A549 (cell line): ENCODE results near the gene GTPBP1. TPM values are rescaled to one million over a fixed set of nuclear protein-coding genes. Genes with fewer than 3 reads are reported as not detected.

Experiments used
- ATAC-seq, 2 experiments: fragments of 200-7000 bp in 1 of 2; fragments of >200 bp in 1 of 2; cut with Nextera tagmentation in 1 of 2; cut with Tn5 transposase in 1 of 2; 3 replicates each; pipeline versions ENCODE4 v1.8.0 to v1.9.1; 2018 to 2020; ENCODE audit warnings: mild to moderate bottlenecking in 1 of 2, moderate library complexity in 1 of 2
- CTCF ChIA-PET: fragments of 300-600 bp; sonication (Branson Sonifier 250); formaldehyde crosslinking; extraction: SDS; loops from one replicate; lab custom pipeline; 2021; ENCODE audit warnings: antibody characterized with exemption, inconsistent platforms; lab: Yijun Ruan, JAX
- POLR2A ChIA-PET: fragments of 350-600 bp; formaldehyde crosslinking; extraction: SDS; loops from one replicate; lab custom pipeline; 2021; ENCODE audit warnings: antibody characterized with exemption, inconsistent platforms; lab: Yijun Ruan, JAX
- DNase-seq, 2 experiments: peaks; one replicate each; pipeline versions ENCODE4 v3.0.0 to v3.0.0-alpha.2; 2011 to 2016; ENCODE audit warnings: low read depth in 1 of 2, low spot score in 1 of 2
- FAIRE-seq: peaks from 2 replicates; lab custom pipeline; 2011; peaks lifted over from hg19 to GRCh38; lab: Jason Lieb, UNC
- H3K27ac ChIP-seq, 2 experiments: fragments of >200 bp; sonication (Bioruptor Twin); formaldehyde crosslinking; 3 replicates each; pipeline ENCODE4 v1.5.1; 2016 to 2017
- H3K4me1 ChIP-seq: fragments of >200 bp; sonication (Bioruptor Twin); formaldehyde crosslinking; 3 replicates; pipeline ENCODE4 v1.6.1; 2016
- H3K4me2 ChIP-seq: fragments of >200 bp; sonication (Bioruptor Twin); formaldehyde crosslinking; 3 replicates; pipeline ENCODE4 v1.6.1; 2016
- H3K4me3 ChIP-seq: fragments of >200 bp; sonication (Bioruptor Twin); formaldehyde crosslinking; 3 replicates; pipeline ENCODE4 v1.5.1; 2016
- H3K9me3 ChIP-seq: fragments of >200 bp; sonication (Bioruptor Twin); formaldehyde crosslinking; 3 replicates; pipeline ENCODE4 v1.6.1; 2016
- BCL3 ChIP-seq: fragments of >200 bp; sonication (Bioruptor Twin); formaldehyde crosslinking; IDR thresholded peaks from 3 replicates; pipeline ENCODE4 v1.6.1; 2016
- CEBPB ChIP-seq, 2 experiments: fragments of >200 bp in 1 of 2; sonication (Bioruptor Twin) in 1 of 2; formaldehyde crosslinking in 1 of 2; IDR thresholded peaks; 2 replicates each; pipeline ENCODE4 v1.6.1; 2012 to 2016
- E2F6 ChIP-seq: IDR thresholded peaks from 2 replicates; pipeline ENCODE4 v1.6.1; 2012; ENCODE audit warnings: low read depth, borderline replicate concordance
- FOSL2 ChIP-seq, 2 experiments: fragments of 450-650 bp in 1 of 2; fragments of >200 bp in 1 of 2; sonication (Bioruptor Twin) in 1 of 2; formaldehyde crosslinking; IDR thresholded peaks; 2 replicates each; pipeline versions ENCODE4 v1.5.0 to v1.6.1; 2016 to 2020; ENCODE audit warnings: mild to moderate bottlenecking in 1 of 2, moderate library complexity in 1 of 2
- FOXS1 ChIP-seq: fragments of 250-450 bp; sonication (Bioruptor Pico); IDR thresholded peaks from 2 replicates; pipeline ENCODE4 v1.5.0; 2020; ENCODE audit warnings: mild to moderate bottlenecking, moderate library complexity
- HDAC2 ChIP-seq: fragments of 200-600 bp; sonication (generic); IDR thresholded peaks from 2 replicates; pipeline ENCODE4 v1.6.1; 2016
- HOXB5 ChIP-seq: fragments of 250-450 bp; sonication (Bioruptor Pico); IDR thresholded peaks from 2 replicates; pipeline ENCODE4 v1.5.0; 2020; ENCODE audit warnings: mild to moderate bottlenecking, moderate library complexity
- KDM1A ChIP-seq: fragments of 200-600 bp; sonication (generic); IDR thresholded peaks from 2 replicates; pipeline ENCODE4 v1.6.1; 2016; ENCODE audit warnings: low read depth, mild to moderate bottlenecking
- MAX ChIP-seq: IDR thresholded peaks from 2 replicates; pipeline ENCODE4 v1.6.1; 2012
- MAZ ChIP-seq: fragments of 150-350 bp; IDR thresholded peaks from 2 replicates; pipeline ENCODE4 v1.6.1; 2014; ENCODE audit warnings: antibody characterized with exemption, low read depth, low read length, borderline replicate concordance
- MYC ChIP-seq: IDR thresholded peaks from 2 replicates; pipeline ENCODE4 v1.6.1; 2012; ENCODE audit warnings: mild to moderate bottlenecking, inconsistent platforms, low read length, improper control_type of control experiment, borderline replicate concordance
- NFE2L2 ChIP-seq: fragments of 150-350 bp; conservative IDR thresholded peaks from 2 replicates; pipeline ENCODE4 v1.6.1; 2014; ENCODE audit warnings: low read length
- NPAS2 ChIP-seq: fragments of 250-450 bp; sonication (Bioruptor Pico); IDR thresholded peaks from 2 replicates; pipeline ENCODE4 v1.8.0; 2022; ENCODE audit warnings: mild to moderate bottlenecking, moderate library complexity, borderline replicate concordance
- POLR2A ChIP-seq: IDR thresholded peaks from 2 replicates; pipeline ENCODE4 v1.6.1; 2012; ENCODE audit warnings: mild to moderate bottlenecking, low read length
- RAD21 ChIP-seq, 2 experiments: fragments of >200 bp in 1 of 2; sonication (Bioruptor Twin) in 1 of 2; formaldehyde crosslinking in 1 of 2; IDR thresholded peaks in 1 of 2; conservative IDR thresholded peaks in 1 of 2; 2 replicates in 1 of 2; 3 replicates in 1 of 2; pipeline ENCODE4 v1.6.1; 2012 to 2018; ENCODE audit warnings: inconsistent platforms in 1 of 2
- RCOR1 ChIP-seq: fragments of 150-350 bp; IDR thresholded peaks from 2 replicates; pipeline ENCODE4 v1.6.1; 2014; ENCODE audit warnings: antibody characterized with exemption, low read length, low read depth
- SMC3 ChIP-seq: fragments of >200 bp; sonication (Bioruptor Twin); formaldehyde crosslinking; IDR thresholded peaks from 3 replicates; pipeline ENCODE4 v1.6.1; 2018; ENCODE audit warnings: inconsistent platforms
- SREBF2 ChIP-seq: fragments of 450-650 bp; IDR thresholded peaks from 2 replicates; pipeline ENCODE4 v1.6.1; 2014; ENCODE audit warnings: mild to moderate bottlenecking, moderate library complexity
- WGBS: methylation state at CpG from one replicate; pipeline ENCODE4 v1.1.6; 2017; ENCODE audit errors: missing lambda C conversion rate; 5-methylcytosine and 5-hydroxymethylcytosine counted together
- polyA plus RNA-seq, 4 experiments: library from polyadenylated mRNA; depleted of rRNA in 3 of 4; stranded (reverse); fragments of >200 nt; fragmentation: RNase III in 1 of 4; extraction: RNeasy Plus Mini Kit Qiagen cat#74134 plus additional on column Dnase treatment in 1 of 4; gene quantifications; 2 replicates in 3 of 4; 3 replicates in 1 of 4; pipeline ENCODE4 v1.2.3, GENCODE V29; 2011 to 2017

The GTPBP1 gene
- polyA plus RNA-seq, 2 of the 4 experiments (the other 2 are of a cell fraction) = 9.0 to 15.1 TPM

GRCh38 chr22:38694940-38695339, 10.8 kb upstream of the GTPBP1 start:
- no peak overlapping the region for H3K4me3 ChIP-seq
- no peak for TF ChIP-seq MAX
- no peak for TF ChIP-seq RAD21 (conservative IDR thresholded peaks at IDR 0.05 in 1 of 2, IDR thresholded peaks at IDR 0.05 in 1 of 2)
- no peak for TF ChIP-seq HOXB5 (CRISPR knock-in tag)
- no peak for TF ChIP-seq NFE2L2
- no peak for TF ChIP-seq NPAS2 (CRISPR knock-in tag)
- ChIA-PET CTCF (interaction anchor here (5.6 kb wide), 1 partner anchor 13 kb away, joined by 47 read pairs; the partner anchor contains the start of gene TOMM22), POLR2A (interaction anchor here (2.9 kb wide), 1 partner anchor 13 kb away, joined by 15 read pairs; the partner anchor contains the start of gene TOMM22)
- DNase-seq (peak in 1 of 2 experiments; percentile 52), ATAC-seq (no peak; a peak in 1 of 6 replicates), FAIRE-seq (no peak)
- H3K4me1 ChIP-seq = peaks cover 50% of the 10 kb centered on the region
- peak overlapping the region; percentile 25; the same call in 1 of the 3 replicates for H3K4me2 ChIP-seq
- 44% methylated on average over 3 of the region's 3 CpGs for WGBS
- no peaks in the 10 kb centered on the region for H3K9me3 ChIP-seq
- no peak overlapping the region for H3K27ac ChIP-seq

GRCh38 chr22:38696606-38697424, 8.9 kb upstream of the GTPBP1 start:
- H3K4me1 ChIP-seq = peaks cover 53% of the 10 kb centered on the region
- CTCF ChIA-PET = interaction anchor here (1.1 to 5.6 kb wide), 3 partner anchors 15 to 645 kb away, joined by 3 to 47 read pairs (median 3); partner anchors contain the start of gene TOMM22

GRCh38 chr22:38697425-38698089, 8.2 kb upstream of the GTPBP1 start:
- peak overlapping the region; percentile 86 for H3K4me2 ChIP-seq
- H3K9me3 ChIP-seq = no peaks in the 10 kb centered on the region
- no peak for FAIRE-seq
- CTCF ChIA-PET = interaction anchor here (1.1 to 5.6 kb wide), 4 partner anchors 15 to 645 kb away, joined by 3 to 47 read pairs (median 3); partner anchors contain the start of gene TOMM22
- 59% methylated on average over 5 of the region's 8 CpGs for WGBS
- POLR2A ChIA-PET = interaction anchor here (1.0 to 2.9 kb wide), 4 partner anchors 8 to 16 kb away, joined by 3 to 15 read pairs (median 8); partner anchors contain the start of genes GTPBP1 and TOMM22
- H3K4me1 ChIP-seq = peaks cover 53% of the 10 kb centered on the region
- peak overlapping the region; percentile 56 to 80; a peak in 5 of 6 replicates for H3K27ac ChIP-seq
- DNase-seq = no peak
- no peak for ATAC-seq
- 0 out of 3 replicates have a peak overlapping the region, but pooled peaks have one; percentile 6 for H3K4me3 ChIP-seq
- no peak for TF ChIP-seq KDM1A

More at GRCh38 chr22:38696606-38697424, 8.9 kb upstream of the GTPBP1 start:
- POLR2A ChIA-PET = interaction anchor here (1.0 to 2.9 kb wide), 3 partner anchors 9 to 15 kb away, joined by 3 to 15 read pairs (median 3); partner anchors contain the start of genes GTPBP1 and TOMM22
- FAIRE-seq (no peak), DNase-seq (peak; percentile 57 to 61), ATAC-seq (peak in 1 of 2 experiments; percentile 44; a peak in 3 of 6 replicates)
- H3K27ac ChIP-seq = peak overlapping the region; percentile 56 to 80
- peak overlapping the region; percentile 86 for H3K4me2 ChIP-seq
- H3K9me3 ChIP-seq = no peaks in the 10 kb centered on the region
- TF ChIP-seq CEBPB (IDR thresholded peaks at IDR 0.05) (no peak), SREBF2 (no peak), FOSL2 (IDR thresholded peaks at IDR 0.05) (no peak), FOSL2 (CRISPR knock-in tag; IDR thresholded peaks at IDR 0.05) (peak; percentile 50)
- H3K4me3 ChIP-seq = 0 out of 3 replicates have a peak overlapping the region, but pooled peaks have one; percentile 6
- WGBS = 7% methylated on average over 3 of the region's 3 CpGs

- Histone ChIP-seq H3K27ac (peak overlapping the region in 1 of 2 experiments; percentile 99; a peak in 3 of 6 replicates), H3K4me2 (peak overlapping the region; percentile 86), H3K4me1 (peaks cover 53% of the 10 kb centered on the region), H3K9me3 (no peaks in the 10 kb centered on the region), H3K4me3 (peak overlapping the region; percentile 88)
- ChIA-PET CTCF (interaction anchor here (1.2 to 5.6 kb wide), 2 partner anchors 16 to 27 kb away, joined by 3 to 47 read pairs; partner anchors contain the start of gene TOMM22), POLR2A (interaction anchor here (0.6 to 2.9 kb wide), 2 partner anchors 17 to 207 kb away, joined by 6 to 12 read pairs; partner anchors contain the start of gene TOMM22)
- ATAC-seq (no peak), DNase-seq (no peak), FAIRE-seq (no peak)
- TF ChIP-seq HOXB5 (CRISPR knock-in tag) (no peak), FOXS1 (CRISPR knock-in tag) (no peak), E2F6 (no peak), BCL3 (no peak), HDAC2 (no peak), MYC (no peak), RCOR1 (no peak), SMC3 (no peak), POLR2A (no peak), MAZ (no peak)
- 97% methylated on average over 13 of the region's 13 CpGs for WGBS
Measured at GRCh38 chr22:38698407-38699094, 7.2 kb upstream of the GTPBP1 start.
